PC-9 (cell line): ENCODE results near the gene SND1.

Source experiments
- EZH2 ChIP-seq: fragments of 200-600 bp; sonication (generic); IDR thresholded peaks from 2 replicates; pipeline ENCODE4 v1.8.0; 2017; ENCODE audit warnings: antibody characterized with exemption, low read depth
- TF ChIP-seq, protein P1 (sequence below): fragments of 200-600 bp; sonication (generic); conservative IDR thresholded peaks from 2 replicates; pipeline ENCODE4 v1.6.1; 2017; ENCODE audit warnings: mixed run types, antibody characterized with exemption, mild to moderate bottlenecking, moderate library complexity

DNA sequence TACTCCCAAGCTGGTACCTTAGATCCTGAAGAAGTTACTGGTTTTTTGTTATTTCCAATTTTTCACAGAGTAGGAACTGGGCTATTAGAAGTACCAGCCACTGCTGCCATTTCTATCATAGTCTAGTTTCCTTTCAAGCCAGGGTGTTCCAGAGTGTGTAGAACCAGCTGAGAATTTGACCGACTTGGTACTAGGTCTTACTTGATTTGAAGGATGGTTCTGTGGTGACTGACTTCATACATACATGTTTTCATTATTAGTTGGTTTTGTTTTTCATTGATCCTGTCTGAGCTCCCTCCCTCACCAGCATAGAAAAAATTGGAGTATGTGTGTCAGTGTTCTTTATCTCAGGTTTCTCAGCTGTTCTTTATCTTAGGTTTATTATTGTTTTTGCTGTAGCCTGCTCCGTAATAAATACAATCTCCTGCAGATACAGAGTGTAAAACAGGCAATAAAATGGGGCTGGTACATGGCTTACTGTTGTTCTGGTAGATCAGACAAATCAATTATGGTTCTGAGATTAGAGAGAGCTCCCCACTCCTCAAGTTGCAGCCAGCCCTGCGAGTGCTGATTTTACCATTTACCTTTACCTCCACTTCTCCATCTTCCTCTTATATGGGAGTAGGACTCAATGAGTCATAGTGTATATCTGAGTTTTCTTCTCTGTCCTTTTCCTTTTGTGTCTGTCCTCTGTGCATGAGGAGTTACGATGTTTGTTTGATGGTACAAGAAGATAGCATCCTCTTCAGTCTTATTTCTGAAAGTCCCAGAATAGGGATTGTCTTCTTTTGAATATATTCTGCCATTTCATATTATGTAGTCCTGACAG, 256.6 kb downstream of the SND1 start:
- TF ChIP-seq, protein P1, sequence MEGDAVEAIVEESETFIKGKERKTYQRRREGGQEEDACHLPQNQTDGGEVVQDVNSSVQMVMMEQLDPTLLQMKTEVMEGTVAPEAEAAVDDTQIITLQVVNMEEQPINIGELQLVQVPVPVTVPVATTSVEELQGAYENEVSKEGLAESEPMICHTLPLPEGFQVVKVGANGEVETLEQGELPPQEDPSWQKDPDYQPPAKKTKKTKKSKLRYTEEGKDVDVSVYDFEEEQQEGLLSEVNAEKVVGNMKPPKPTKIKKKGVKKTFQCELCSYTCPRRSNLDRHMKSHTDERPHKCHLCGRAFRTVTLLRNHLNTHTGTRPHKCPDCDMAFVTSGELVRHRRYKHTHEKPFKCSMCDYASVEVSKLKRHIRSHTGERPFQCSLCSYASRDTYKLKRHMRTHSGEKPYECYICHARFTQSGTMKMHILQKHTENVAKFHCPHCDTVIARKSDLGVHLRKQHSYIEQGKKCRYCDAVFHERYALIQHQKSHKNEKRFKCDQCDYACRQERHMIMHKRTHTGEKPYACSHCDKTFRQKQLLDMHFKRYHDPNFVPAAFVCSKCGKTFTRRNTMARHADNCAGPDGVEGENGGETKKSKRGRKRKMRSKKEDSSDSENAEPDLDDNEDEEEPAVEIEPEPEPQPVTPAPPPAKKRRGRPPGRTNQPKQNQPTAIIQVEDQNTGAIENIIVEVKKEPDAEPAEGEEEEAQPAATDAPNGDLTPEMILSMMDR = no peak
- no peak for TF ChIP-seq EZH2
